ENCODE results near the gene FSHR. TPM values are rescaled to one million over a fixed set of nuclear protein-coding genes. Genes with fewer than 3 reads are reported as not detected.

FSHR gene
- total and polyA plus RNA-seq, 7 donors = not detected

- H3K4me3 ChIP-seq = no peak overlapping the region
- no peak for ATAC-seq
- no peaks in the 10 kb centered on the region for H3K4me1 ChIP-seq
- no peak overlapping the region for H3K27ac ChIP-seq
- TF ChIP-seq CTCF (IDR thresholded peaks at IDR 0.05) = no peak
- intact Hi-C loops (cut with DNase I) = no loop called here
- no peaks in the 10 kb centered on the region for H3K36me3 ChIP-seq (ENCODE audit: insufficient read depth in 1 of 2, low read depth in 1 of 2)
- no peaks in the 10 kb centered on the region for H3K27me3 ChIP-seq (ENCODE audit: insufficient read depth in 3 of 3, low read length in 2 of 3)
- no peaks in the 10 kb centered on the region for H3K9me3 ChIP-seq
- 53 to 69% (median 56%) methylated on average over 4 of the region's 4 CpGs for WGBS, 3 donors
- no peak for DNase-seq
Observed at GRCh38 chr2:49033394-49034185, 120.7 kb downstream of the FSHR start.

- Histone ChIP-seq H3K4me3 (no peak overlapping the region), H3K9me3 (no peaks in the 10 kb centered on the region), H3K4me1 (no peaks in the 10 kb centered on the region), H3K27me3 (ENCODE audit: insufficient read depth in 3 of 3, low read length in 2 of 3) (no peaks in the 10 kb centered on the region), H3K36me3 (ENCODE audit: insufficient read depth in 1 of 2, low read depth in 1 of 2) (no peaks in the 10 kb centered on the region), H3K27ac (no peak overlapping the region)
- intact Hi-C loops (cut with DNase I) = no loop called here
- 42 to 55% (median 43%) methylated on average over 1 of the region's 1 CpG for WGBS, 3 donors
- no peak for ATAC-seq
- DNase-seq = no peak
- no peak for TF ChIP-seq CTCF (IDR thresholded peaks at IDR 0.05)
Observed at GRCh38 chr2:49032936-49033335, 121.4 kb downstream of the FSHR start.

- H3K9me3 ChIP-seq = no peaks in the 10 kb centered on the region
- no peak for ATAC-seq
- no peak for DNase-seq
- 32 to 44% (median 36%) methylated on average over 1 of the region's 1 CpG for WGBS, 3 donors
- TF ChIP-seq CTCF (IDR thresholded peaks at IDR 0.05) = no peak
- no peak overlapping the region for H3K27ac ChIP-seq
- intact Hi-C loops (cut with DNase I) = no loop called here
- H3K36me3 ChIP-seq (ENCODE audit: insufficient read depth in 1 of 2, low read depth in 1 of 2) = no peaks in the 10 kb centered on the region
- H3K4me1 ChIP-seq = no peaks in the 10 kb centered on the region
- no peaks in the 10 kb centered on the region for H3K27me3 ChIP-seq (ENCODE audit: insufficient read depth in 3 of 3, low read length in 2 of 3)
- no peak overlapping the region for H3K4me3 ChIP-seq
Observed at GRCh38 chr2:49032126-49032525, 122.2 kb downstream of the FSHR start.

- WGBS, 3 donors = 20 to 36% (median 30%) methylated on average over 1 of the region's 1 CpG
- Histone ChIP-seq H3K27ac (no peak overlapping the region), H3K4me1 (no peaks in the 10 kb centered on the region), H3K27me3 (ENCODE audit: insufficient read depth in 3 of 3, low read length in 2 of 3) (no peaks in the 10 kb centered on the region), H3K9me3 (no peaks in the 10 kb centered on the region), H3K4me3 (no peak overlapping the region), H3K36me3 (ENCODE audit: insufficient read depth in 1 of 2, low read depth in 1 of 2) (no peaks in the 10 kb centered on the region)
- ATAC-seq = no peak
- DNase-seq = no peak
- intact Hi-C loops (cut with DNase I) = no loop called here
- TF ChIP-seq CTCF (IDR thresholded peaks at IDR 0.05) = no peak
Observed at GRCh38 chr2:49029406-49029805, 124.9 kb downstream of the FSHR start.

- Histone ChIP-seq H3K4me1 (no peaks in the 10 kb centered on the region), H3K4me3 (no peak overlapping the region), H3K36me3 (ENCODE audit: insufficient read depth in 1 of 2, low read depth in 1 of 2) (no peaks in the 10 kb centered on the region), H3K27me3 (ENCODE audit: insufficient read depth in 3 of 3, low read length in 2 of 3) (no peaks in the 10 kb centered on the region), H3K9me3 (no peaks in the 10 kb centered on the region), H3K27ac (no peak overlapping the region)
- no peak for ATAC-seq
- 77 to 95% (median 80%) methylated on average over 3 of the region's 3 CpGs for whole genome bisulfite sequencing, 3 donors
- intact Hi-C loops (cut with DNase I) = no loop called here
- DNase-seq = no peak
- TF ChIP-seq CTCF (IDR thresholded peaks at IDR 0.05) = no peak
Observed at GRCh38 chr2:49028101-49028500, 126.2 kb downstream of the FSHR start.
